A673 (cell line): Measurements from ENCODE around the gene UBE2B. TPM values are rescaled to one million over a fixed set of nuclear protein-coding genes. Genes with fewer than 3 reads are reported as not detected.

Experiments
- BruUV-seq: library from RNA; stranded (reverse); fragments of 400-500 nt; replicated peaks from 2 replicates; lab custom pipeline; 2021; lab: Mats Ljungman, UMichigan
- CTCF ChIA-PET: fragments of 300-600 bp; sonication (Branson Sonifier 250); formaldehyde crosslinking; loops from one replicate; lab custom pipeline; 2022; ENCODE audit warnings: antibody characterized with exemption; lab: Charles Lee
- POLR2A ChIA-PET: fragments of 300-600 bp; sonication (Branson Sonifier 250); formaldehyde crosslinking; loops from one replicate; lab custom pipeline; 2022; ENCODE audit warnings: antibody characterized with exemption; ENCODE audit not compliant: low non-redundant PET; lab: Charles Lee
- DNase-seq: peaks from one replicate; pipeline ENCODE4 v3.0.0-alpha.2; 2015; ENCODE audit warnings: low spot score
- H3K27ac ChIP-seq: fragments of 200-600 bp; sonication (generic); 2 replicates; pipeline ENCODE4 v1.5.1; 2016; ENCODE audit warnings: mixed run types, low read depth, mild to moderate bottlenecking, mixed read lengths, antibody characterized with exemption, low read length; ENCODE audit not compliant: poor library complexity, severe bottlenecking
- H3K27me3 ChIP-seq: fragments of 200-600 bp; sonication (generic); replicated peaks from 2 replicates; pipeline ENCODE4 v1.6.1; 2017; ENCODE audit warnings: mixed run types, low read depth, mild to moderate bottlenecking, mixed read lengths, antibody characterized with exemption, low read length; ENCODE audit not compliant: insufficient read depth, poor library complexity
- H3K36me3 ChIP-seq: fragments of 200-600 bp; sonication (generic); 2 replicates; pipeline ENCODE4 v1.6.1; 2016; ENCODE audit warnings: mixed run types, mild to moderate bottlenecking, mixed read lengths, antibody characterized with exemption, low read length; ENCODE audit not compliant: insufficient read depth, poor library complexity, severe bottlenecking
- H3K4me1 ChIP-seq: fragments of 200-600 bp; sonication (generic); 2 replicates; pipeline ENCODE4 v1.6.1; 2017; ENCODE audit warnings: mixed run types, mild to moderate bottlenecking, mixed read lengths, antibody characterized with exemption, low read length; ENCODE audit not compliant: insufficient read depth, poor library complexity, severe bottlenecking
- H3K4me3 ChIP-seq: fragments of 200-600 bp; sonication (generic); 2 replicates; pipeline ENCODE4 v1.5.1; 2016; ENCODE audit warnings: low read depth, mixed run types, mild to moderate bottlenecking, mixed read lengths, low read length; ENCODE audit not compliant: poor library complexity, severe bottlenecking
- H3K9me3 ChIP-seq: fragments of 200-600 bp; sonication (generic); 2 replicates; pipeline ENCODE4 v1.6.1; 2016; ENCODE audit warnings: mixed run types, low read depth, mild to moderate bottlenecking, mixed read lengths, antibody characterized with exemption, low read length; ENCODE audit not compliant: poor library complexity, severe bottlenecking
- EZH2 ChIP-seq: fragments of 200-600 bp; sonication (generic); IDR thresholded peaks from 2 replicates; pipeline ENCODE4 v1.6.1; 2017; ENCODE audit warnings: borderline replicate concordance, low read depth, mild to moderate bottlenecking, mixed read lengths, antibody characterized with exemption, low read length; ENCODE audit not compliant: poor library complexity, severe bottlenecking
- intact Hi-C: fragments of 100-400 bp; cut with micrococcal nuclease; formaldehyde crosslinking; loops from one replicate; pipeline ENCODE4 v1.10.0; 2022; ENCODE audit not compliant: unreplicated experiment
- total RNA-seq: library from RNA; stranded (reverse); gene quantifications from 2 replicates; pipeline ENCODE4 v1.2.3, GENCODE V29; 2021
- TF ChIP-seq, protein P1 (sequence below): fragments of 300-800, 200-600 bp; sonication (generic); conservative IDR thresholded peaks from 2 replicates; pipeline ENCODE4 v1.5.1; 2017; ENCODE audit warnings: low read depth, mild to moderate bottlenecking, antibody characterized with exemption, low read length, moderate library complexity, mixed read lengths

UBE2B gene
- total RNA-seq, 1 experiment from 2014 or later = 73.8 TPM

DNA sequence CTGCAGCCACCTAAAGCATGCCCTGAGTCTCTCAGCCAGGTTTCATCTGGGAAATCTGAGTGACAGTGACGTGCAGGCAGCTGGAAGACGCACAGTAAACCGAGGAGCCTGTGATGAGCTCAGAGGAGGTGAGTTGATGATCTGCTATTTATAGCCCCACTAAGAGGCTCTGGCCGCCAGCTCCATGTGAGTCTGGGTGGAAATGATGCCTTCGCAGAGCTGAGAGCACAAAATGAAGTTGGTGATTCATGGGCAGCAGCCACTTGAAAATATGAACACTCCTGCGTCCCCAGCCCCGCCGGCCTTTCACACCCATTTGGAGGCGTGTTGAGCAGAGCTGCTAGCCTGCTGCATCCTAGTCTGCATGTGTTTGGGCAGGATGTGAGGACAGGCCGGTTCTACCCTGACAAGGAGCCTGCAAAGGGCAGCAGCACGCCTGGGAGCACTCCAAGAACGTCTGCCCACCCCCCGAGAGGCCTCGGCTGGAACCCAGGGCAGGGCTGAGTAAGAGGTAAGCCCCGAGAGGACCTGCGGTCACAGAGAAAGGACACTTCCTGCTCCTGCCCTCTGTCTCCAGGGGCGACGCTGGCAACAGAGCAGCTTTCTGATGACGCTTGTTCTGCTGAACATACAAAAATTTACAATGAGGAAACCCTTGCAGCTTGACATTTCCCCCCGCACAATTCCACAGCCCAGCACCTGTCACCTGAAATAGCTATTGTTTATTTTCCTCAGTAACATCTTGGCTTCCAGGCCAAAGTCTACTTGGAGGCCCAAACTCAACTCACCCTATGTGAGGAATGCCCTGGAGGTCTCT lies 65.4 kb downstream of the UBE2B start:
- no peak for DNase-seq
- Histone ChIP-seq H3K36me3 (no peaks in the 10 kb centered on the region), H3K4me3 (no peak overlapping the region), H3K27ac (no peak overlapping the region), H3K4me1 (no peaks in the 10 kb centered on the region), H3K9me3 (no peaks in the 10 kb centered on the region), H3K27me3 (no peaks in the 10 kb centered on the region)
- no TSS peak for BruUV-seq
- ChIA-PET CTCF (no interaction called here), POLR2A (no interaction called here)
- TF ChIP-seq EZH2 = no peak
- TF ChIP-seq, protein P1, sequence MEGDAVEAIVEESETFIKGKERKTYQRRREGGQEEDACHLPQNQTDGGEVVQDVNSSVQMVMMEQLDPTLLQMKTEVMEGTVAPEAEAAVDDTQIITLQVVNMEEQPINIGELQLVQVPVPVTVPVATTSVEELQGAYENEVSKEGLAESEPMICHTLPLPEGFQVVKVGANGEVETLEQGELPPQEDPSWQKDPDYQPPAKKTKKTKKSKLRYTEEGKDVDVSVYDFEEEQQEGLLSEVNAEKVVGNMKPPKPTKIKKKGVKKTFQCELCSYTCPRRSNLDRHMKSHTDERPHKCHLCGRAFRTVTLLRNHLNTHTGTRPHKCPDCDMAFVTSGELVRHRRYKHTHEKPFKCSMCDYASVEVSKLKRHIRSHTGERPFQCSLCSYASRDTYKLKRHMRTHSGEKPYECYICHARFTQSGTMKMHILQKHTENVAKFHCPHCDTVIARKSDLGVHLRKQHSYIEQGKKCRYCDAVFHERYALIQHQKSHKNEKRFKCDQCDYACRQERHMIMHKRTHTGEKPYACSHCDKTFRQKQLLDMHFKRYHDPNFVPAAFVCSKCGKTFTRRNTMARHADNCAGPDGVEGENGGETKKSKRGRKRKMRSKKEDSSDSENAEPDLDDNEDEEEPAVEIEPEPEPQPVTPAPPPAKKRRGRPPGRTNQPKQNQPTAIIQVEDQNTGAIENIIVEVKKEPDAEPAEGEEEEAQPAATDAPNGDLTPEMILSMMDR = no peak
- intact Hi-C loops = no loop called here

GRCh38 chr5:134437340-134437846 lies 66.0 kb downstream of the UBE2B start:
- Histone ChIP-seq H3K4me3 (no peak overlapping the region), H3K27ac (no peak overlapping the region), H3K9me3 (no peaks in the 10 kb centered on the region), H3K4me1 (no peaks in the 10 kb centered on the region), H3K27me3 (no peaks in the 10 kb centered on the region), H3K36me3 (no peaks in the 10 kb centered on the region)
- BruUV-seq = no TSS peak
- CTCF ChIA-PET = no interaction called here
- intact Hi-C loops = no loop called here
- POLR2A ChIA-PET = no interaction called here
- TF ChIP-seq, protein P1 = no peak
- DNase-seq = no peak

DNA sequence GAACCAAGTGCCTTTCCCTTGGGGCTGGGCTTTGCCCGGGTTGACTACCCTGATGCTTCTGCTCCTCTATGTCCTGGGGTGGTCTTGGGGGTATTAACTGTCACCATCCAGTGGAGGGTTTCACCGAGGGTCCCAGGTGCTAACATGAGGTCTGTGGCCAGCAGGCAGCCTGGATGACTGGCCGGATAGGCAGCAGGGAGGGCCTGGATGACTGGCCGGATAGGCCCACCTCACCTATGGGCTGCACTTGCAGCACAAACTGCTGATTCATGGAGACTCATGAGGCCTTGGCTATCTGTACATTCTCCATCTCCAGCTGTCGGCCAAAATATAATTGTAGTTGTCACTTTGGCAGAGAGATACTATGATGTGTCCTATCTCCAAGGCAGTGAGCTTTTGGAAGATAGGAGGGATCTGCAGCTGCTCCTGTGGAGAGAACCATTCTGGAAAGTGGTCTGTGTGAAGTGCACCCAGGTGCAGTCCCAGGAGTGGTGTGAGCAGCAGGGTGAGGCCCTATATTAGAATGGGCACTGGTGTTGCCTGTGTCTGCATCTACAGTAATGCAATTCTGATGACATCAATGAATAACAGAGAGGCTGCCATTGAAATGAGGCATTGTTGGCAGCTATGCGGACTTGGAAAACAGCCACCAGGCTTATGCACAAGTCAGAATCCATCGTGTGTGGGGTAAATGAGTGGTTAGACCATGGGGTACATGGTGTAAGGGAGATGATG lies 66.6 kb downstream of the UBE2B start:
- Histone ChIP-seq H3K9me3 (no peaks in the 10 kb centered on the region), H3K36me3 (no peaks in the 10 kb centered on the region), H3K4me1 (no peaks in the 10 kb centered on the region), H3K4me3 (no peak overlapping the region), H3K27me3 (no peaks in the 10 kb centered on the region), H3K27ac (no peak overlapping the region)
- no peak for DNase-seq
- TF ChIP-seq EZH2 = no peak
- TF ChIP-seq, protein P1 = no peak
- no TSS peak for BruUV-seq
- POLR2A ChIA-PET = no interaction called here
- CTCF ChIA-PET = no interaction called here
- intact Hi-C loops = no loop called here
